ENCODE results near the gene COL28A1.

GRCh38 chr7:7566651-7567611 lies 31.3 kb upstream of the COL28A1 start, which contains the start of gene MIOS:
- TF ChIP-seq CTCF (IDR thresholded peaks at IDR 0.05) (no peak), POLR2A (IDR thresholded peaks at IDR 0.05) (no peak)
